AG09309 (cell line): ENCODE data around the gene ITFG2.

Experiments
- DNase-seq: peaks from one replicate; pipeline ENCODE4 v3.0.0-alpha.2; 2010; ENCODE audit warnings: low read depth
- H3K4me3 ChIP-seq: 2 replicates; pipeline ENCODE4 v1.5.1; 2011; ENCODE audit warnings: mild to moderate bottlenecking, low read depth, low read length, moderate library complexity; ENCODE audit not compliant: control insufficient read depth
- TF ChIP-seq, protein P1 (sequence below): IDR thresholded peaks from 2 replicates; pipeline ENCODE4 v1.5.1; 2011; ENCODE audit warnings: mild to moderate bottlenecking, low read depth, low read length, inconsistent platforms; ENCODE audit not compliant: insufficient read depth, control insufficient read depth; ENCODE audit errors: missing control alignments

ITFG2 gene

DNA sequence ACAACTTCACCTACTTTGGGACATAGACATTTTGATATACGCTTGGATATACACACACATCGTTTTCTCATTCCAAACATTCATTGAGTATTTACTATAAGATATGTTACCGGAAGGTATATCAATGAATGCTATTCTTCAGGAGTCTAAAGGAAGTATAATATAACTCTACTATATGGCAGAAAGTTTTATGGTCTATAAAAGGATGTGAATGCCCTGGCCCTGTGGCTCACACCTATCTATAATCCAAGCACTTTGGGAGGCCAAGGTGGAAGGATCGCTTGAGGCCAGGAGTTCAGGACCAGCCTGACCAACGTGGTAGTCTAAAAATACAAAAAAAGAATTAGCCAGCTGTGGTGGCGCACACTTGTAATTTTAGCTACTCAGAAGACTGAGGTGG lies 16.8 kb downstream of the ITFG2 start:
- TF ChIP-seq, protein P1, sequence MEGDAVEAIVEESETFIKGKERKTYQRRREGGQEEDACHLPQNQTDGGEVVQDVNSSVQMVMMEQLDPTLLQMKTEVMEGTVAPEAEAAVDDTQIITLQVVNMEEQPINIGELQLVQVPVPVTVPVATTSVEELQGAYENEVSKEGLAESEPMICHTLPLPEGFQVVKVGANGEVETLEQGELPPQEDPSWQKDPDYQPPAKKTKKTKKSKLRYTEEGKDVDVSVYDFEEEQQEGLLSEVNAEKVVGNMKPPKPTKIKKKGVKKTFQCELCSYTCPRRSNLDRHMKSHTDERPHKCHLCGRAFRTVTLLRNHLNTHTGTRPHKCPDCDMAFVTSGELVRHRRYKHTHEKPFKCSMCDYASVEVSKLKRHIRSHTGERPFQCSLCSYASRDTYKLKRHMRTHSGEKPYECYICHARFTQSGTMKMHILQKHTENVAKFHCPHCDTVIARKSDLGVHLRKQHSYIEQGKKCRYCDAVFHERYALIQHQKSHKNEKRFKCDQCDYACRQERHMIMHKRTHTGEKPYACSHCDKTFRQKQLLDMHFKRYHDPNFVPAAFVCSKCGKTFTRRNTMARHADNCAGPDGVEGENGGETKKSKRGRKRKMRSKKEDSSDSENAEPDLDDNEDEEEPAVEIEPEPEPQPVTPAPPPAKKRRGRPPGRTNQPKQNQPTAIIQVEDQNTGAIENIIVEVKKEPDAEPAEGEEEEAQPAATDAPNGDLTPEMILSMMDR = no peak
- no peak overlapping the region for H3K4me3 ChIP-seq
- DNase-seq = no peak

DNA sequence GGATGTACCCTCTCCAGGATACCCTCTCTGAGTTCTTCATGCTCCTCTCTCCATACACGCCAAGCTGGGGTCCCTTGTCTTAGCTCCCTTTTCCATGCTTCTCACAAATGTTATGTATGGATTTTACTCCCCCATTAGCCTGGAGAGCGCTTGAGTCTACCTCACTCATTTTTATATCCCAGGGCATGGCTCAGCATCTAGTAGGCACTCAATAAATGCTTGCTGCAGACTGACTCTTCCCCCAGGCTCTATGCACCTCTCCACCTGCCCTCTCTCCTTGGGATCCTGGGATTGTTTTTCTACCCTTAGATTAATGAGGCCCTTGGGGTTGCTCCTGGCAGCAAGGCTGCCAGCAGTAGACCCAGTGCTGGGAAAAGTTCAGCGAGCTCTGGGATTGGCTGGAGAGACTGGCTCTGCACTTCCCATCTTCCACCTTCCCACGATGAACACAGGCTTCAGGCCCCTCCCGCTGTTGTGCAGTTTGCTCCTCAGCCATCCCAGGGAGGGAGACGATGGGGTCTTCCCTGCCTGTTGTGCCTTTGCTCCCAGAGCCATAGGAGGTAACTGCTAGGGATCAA lies 20.2 kb downstream of the ITFG2 start:
- H3K4me3 ChIP-seq = no peak overlapping the region
- DNase-seq = no peak
- TF ChIP-seq, protein P1 = no peak

DNA sequence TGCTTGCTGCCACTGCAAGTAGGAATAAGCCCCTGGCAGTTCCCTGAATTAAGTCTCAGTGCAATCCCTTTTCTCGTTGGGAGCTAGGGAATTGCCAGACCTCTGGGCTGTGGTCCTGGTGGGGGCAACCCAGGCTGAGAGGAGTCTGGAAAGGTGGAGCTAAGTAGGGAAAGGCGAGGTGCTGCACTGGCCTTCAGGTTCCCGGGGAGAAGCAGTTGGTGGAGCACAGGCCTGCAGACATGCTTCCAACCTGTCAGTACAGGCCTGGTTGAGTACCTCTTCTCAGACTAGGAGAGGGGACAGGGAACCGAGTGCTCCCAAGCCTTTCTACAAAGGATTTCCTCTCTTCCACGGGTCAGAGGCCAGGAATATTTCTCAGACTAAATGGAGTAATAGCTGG lies 20.9 kb downstream of the ITFG2 start:
- TF ChIP-seq, protein P1 = no peak
- DNase-seq = no peak
- H3K4me3 ChIP-seq = no peak overlapping the region

DNA sequence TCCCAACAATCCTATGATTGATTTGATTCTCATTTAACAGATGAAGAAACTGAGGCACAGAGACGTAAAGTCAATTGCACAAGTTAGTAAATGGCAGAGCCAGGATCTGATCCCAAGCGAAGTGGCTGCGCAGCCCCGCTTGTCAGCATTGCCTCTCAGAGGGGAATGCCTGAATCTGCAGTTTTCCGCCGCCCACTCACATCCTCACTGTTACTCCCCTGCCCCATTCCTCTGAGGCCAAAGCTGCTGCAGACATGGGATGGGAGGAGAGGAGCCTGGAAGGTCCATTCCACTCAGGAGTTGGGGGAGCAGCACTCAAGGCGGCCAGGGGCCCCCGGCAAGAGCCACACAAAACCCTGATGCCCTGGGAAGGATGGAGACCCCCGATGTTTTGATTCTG lies 21.3 kb downstream of the ITFG2 start:
- H3K4me3 ChIP-seq = no peak overlapping the region
- TF ChIP-seq, protein P1 = no peak
- DNase-seq = no peak

DNA sequence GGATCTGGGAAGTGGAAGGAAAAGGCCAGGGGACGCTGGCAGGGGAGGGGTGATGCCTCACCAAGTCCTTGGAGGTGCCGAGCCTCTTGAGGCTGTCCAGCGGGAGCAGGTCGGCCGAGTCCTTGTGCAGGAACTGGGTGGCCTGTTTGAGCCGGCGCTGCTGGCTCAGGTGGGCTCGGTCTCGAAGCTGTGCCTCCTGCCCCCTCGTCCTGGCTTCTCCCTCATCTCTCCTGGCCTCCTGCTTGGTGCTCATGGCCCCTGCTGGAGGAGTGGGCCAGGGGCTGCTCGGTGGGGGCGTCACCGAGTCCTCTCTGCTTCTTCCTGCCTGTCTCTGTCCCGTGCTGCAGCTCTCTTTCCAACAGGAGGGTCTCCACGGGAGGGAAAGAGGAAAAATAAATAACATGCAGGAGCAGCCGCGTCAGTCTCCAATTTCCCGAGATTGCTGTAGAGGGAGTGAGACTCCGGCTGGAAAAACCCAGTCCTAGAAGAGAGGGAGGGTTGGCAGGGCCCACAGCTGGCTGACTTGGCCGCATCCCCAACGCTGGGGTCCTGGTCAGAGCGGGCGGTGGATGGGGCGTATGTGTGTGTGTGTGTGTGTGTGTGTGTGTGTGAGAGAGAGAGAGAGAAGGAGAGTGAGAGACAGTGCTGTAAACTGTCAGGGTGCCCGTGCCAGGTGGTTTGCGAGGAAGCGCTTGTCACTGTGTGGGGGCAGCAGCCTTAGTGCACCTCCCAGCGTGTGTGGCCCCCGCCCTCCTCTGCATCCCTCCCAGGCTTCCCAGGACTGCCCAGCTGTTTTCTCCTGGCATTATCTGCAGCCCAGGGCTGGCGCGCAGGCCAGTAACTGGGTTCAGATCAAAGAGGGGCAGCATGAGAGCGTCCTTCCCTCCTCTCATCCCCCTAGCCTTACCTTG lies 22.4 kb downstream of the ITFG2 start, which contains the start of gene NRIP2:
Gene NRIP2 (minus strand): TSS at position 455 of the 911 bp plus-strand sequence. CDS start 52 bp downstream, at position 403.
- no peak for DNase-seq
- H3K4me3 ChIP-seq = no peak within 1 kb of the TSS
- TF ChIP-seq, protein P1 = peak; percentile 26

DNA sequence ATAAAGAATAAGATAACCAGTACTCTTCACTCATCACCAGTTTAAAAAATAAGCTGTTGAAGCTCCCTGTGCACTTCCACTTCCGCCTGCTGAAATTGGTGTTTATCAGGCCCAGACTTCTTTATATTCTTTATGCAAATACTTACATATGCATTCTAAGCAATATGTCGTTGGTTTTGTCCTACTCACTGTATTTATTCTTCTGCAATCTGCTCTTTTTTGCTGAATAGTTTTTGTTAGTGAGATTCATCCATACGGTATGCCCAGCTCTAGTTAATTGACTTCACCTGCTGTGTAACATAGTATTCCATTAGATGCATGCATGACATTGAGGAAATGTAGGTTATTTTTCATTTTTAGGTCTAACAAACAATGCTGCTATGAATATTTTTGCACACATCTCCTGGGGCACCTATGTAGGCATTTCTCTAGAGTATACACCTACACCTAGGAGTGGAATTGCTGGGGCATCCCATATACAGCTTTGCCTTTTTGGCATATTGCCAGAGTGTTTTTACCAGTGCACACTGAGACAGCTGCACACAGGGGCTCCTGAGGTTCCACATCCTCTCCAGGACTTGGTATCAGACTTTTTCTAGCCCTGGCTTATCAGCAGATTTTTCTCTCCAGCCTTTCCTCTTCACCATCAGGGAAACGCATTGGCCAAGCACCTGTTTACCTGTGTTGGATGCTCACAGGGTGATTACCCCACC lies 23.4 kb downstream of the ITFG2 start:
- TF ChIP-seq, protein P1 = no peak
- no peak overlapping the region for H3K4me3 ChIP-seq
- DNase-seq = no peak
